ENCODE measurements around the gene MYL6.
A peak's percentile ranks its signal among the peaks of the same experiment; 100 is the strongest.

MYL6 gene

GRCh38 chr12:56130876-56131275 is 27.3 kb upstream of the MYL6 start:
- peaks cover 52% of the 10 kb centered on the region for H3K36me3 ChIP-seq (ENCODE audit: insufficient read depth, low read length)
- peaks cover 30% of the 10 kb centered on the region for H3K4me1 ChIP-seq (ENCODE audit: insufficient read depth, low read length)
- no peak overlapping the region for H3K4me3 ChIP-seq (ENCODE audit: low read depth in 1 of 2, low read length in 2 of 2)
- no peak overlapping the region for H3K9ac ChIP-seq (ENCODE audit: low read length)
- H3K9me3 ChIP-seq (ENCODE audit: low read length) = no peaks in the 10 kb centered on the region
- no peak overlapping the region for H3K27ac ChIP-seq (ENCODE audit: low read depth, low read length)
- H3K27me3 ChIP-seq (ENCODE audit: control insufficient read depth in 1 of 2, insufficient read depth in 2 of 2, low read length in 2 of 2) = no peaks in the 10 kb centered on the region

GRCh38 chr12:56134897-56135296 is 23.3 kb upstream of the MYL6 start:
- Histone ChIP-seq H3K4me3 (ENCODE audit: low read depth in 1 of 2, low read length in 2 of 2) (no peak overlapping the region), H3K27ac (ENCODE audit: low read depth, low read length) (no peak overlapping the region), H3K27me3 (ENCODE audit: control insufficient read depth in 1 of 2, insufficient read depth in 2 of 2, low read length in 2 of 2) (no peaks in the 10 kb centered on the region), H3K9me3 (ENCODE audit: low read length) (no peaks in the 10 kb centered on the region), H3K9ac (ENCODE audit: low read length) (no peak overlapping the region), H3K4me1 (ENCODE audit: insufficient read depth, low read length) (peaks cover 9% of the 10 kb centered on the region), H3K36me3 (ENCODE audit: insufficient read depth, low read length) (peaks cover 88% of the 10 kb centered on the region)

- Histone ChIP-seq H3K9me3 (ENCODE audit: low read length) (no peaks in the 10 kb centered on the region), H3K27ac (ENCODE audit: low read depth, low read length) (no peak overlapping the region), H3K4me3 (ENCODE audit: low read depth in 1 of 2, low read length in 2 of 2) (no peak overlapping the region), H3K27me3 (ENCODE audit: control insufficient read depth in 1 of 2, insufficient read depth in 2 of 2, low read length in 2 of 2) (no peaks in the 10 kb centered on the region), H3K9ac (ENCODE audit: low read length) (no peak overlapping the region), H3K4me1 (ENCODE audit: insufficient read depth, low read length) (no peaks in the 10 kb centered on the region), H3K36me3 (ENCODE audit: insufficient read depth, low read length) (peaks cover 88% of the 10 kb centered on the region)
Observed at GRCh38 chr12:56137853-56138571, 20.1 kb upstream of the MYL6 start.

GRCh38 chr12:56141946-56142784 is 16.0 kb upstream of the MYL6 start:
- no peak overlapping the region for H3K9ac ChIP-seq (ENCODE audit: low read length)
- H3K27ac ChIP-seq (ENCODE audit: low read depth, low read length) = no peak overlapping the region
- no peaks in the 10 kb centered on the region for H3K9me3 ChIP-seq (ENCODE audit: low read length)
- H3K36me3 ChIP-seq (ENCODE audit: insufficient read depth, low read length) = peaks cover 68% of the 10 kb centered on the region
- H3K27me3 ChIP-seq (ENCODE audit: control insufficient read depth in 1 of 2, insufficient read depth in 2 of 2, low read length in 2 of 2) = no peaks in the 10 kb centered on the region
- H3K4me3 ChIP-seq (ENCODE audit: low read depth in 1 of 2, low read length in 2 of 2) = no peak overlapping the region
- no peaks in the 10 kb centered on the region for H3K4me1 ChIP-seq (ENCODE audit: insufficient read depth, low read length)

GRCh38 chr12:56143217-56143616 is 14.9 kb upstream of the MYL6 start:
- Histone ChIP-seq H3K4me3 (ENCODE audit: low read depth in 1 of 2, low read length in 2 of 2) (no peak overlapping the region), H3K27me3 (ENCODE audit: control insufficient read depth in 1 of 2, insufficient read depth in 2 of 2, low read length in 2 of 2) (no peaks in the 10 kb centered on the region), H3K9me3 (ENCODE audit: low read length) (no peaks in the 10 kb centered on the region), H3K27ac (ENCODE audit: low read depth, low read length) (no peak overlapping the region), H3K36me3 (ENCODE audit: insufficient read depth, low read length) (peaks cover 58% of the 10 kb centered on the region), H3K9ac (ENCODE audit: low read length) (no peak overlapping the region), H3K4me1 (ENCODE audit: insufficient read depth, low read length) (no peaks in the 10 kb centered on the region)

- Histone ChIP-seq H3K27me3 (ENCODE audit: control insufficient read depth in 1 of 2, insufficient read depth in 2 of 2, low read length in 2 of 2) (no peaks in the 10 kb centered on the region), H3K36me3 (ENCODE audit: insufficient read depth, low read length) (peaks cover 51% of the 10 kb centered on the region), H3K4me3 (ENCODE audit: low read depth in 1 of 2, low read length in 2 of 2) (no peak overlapping the region), H3K9ac (ENCODE audit: low read length) (no peak overlapping the region), H3K27ac (ENCODE audit: low read depth, low read length) (no peak overlapping the region), H3K9me3 (ENCODE audit: low read length) (no peaks in the 10 kb centered on the region), H3K4me1 (ENCODE audit: insufficient read depth, low read length) (no peaks in the 10 kb centered on the region)
Observed at GRCh38 chr12:56143870-56144269, 14.3 kb upstream of the MYL6 start.

GRCh38 chr12:56145217-56145616 is 12.9 kb upstream of the MYL6 start:
- Histone ChIP-seq H3K4me3 (ENCODE audit: low read depth in 1 of 2, low read length in 2 of 2) (no peak overlapping the region), H3K4me1 (ENCODE audit: insufficient read depth, low read length) (no peaks in the 10 kb centered on the region), H3K36me3 (ENCODE audit: insufficient read depth, low read length) (peaks cover 42% of the 10 kb centered on the region), H3K9ac (ENCODE audit: low read length) (no peak overlapping the region), H3K9me3 (ENCODE audit: low read length) (no peaks in the 10 kb centered on the region), H3K27me3 (ENCODE audit: control insufficient read depth in 1 of 2, insufficient read depth in 2 of 2, low read length in 2 of 2) (no peaks in the 10 kb centered on the region), H3K27ac (ENCODE audit: low read depth, low read length) (no peak overlapping the region)

- no peak overlapping the region for H3K4me3 ChIP-seq (ENCODE audit: low read depth in 1 of 2, low read length in 2 of 2)
- H3K36me3 ChIP-seq (ENCODE audit: insufficient read depth, low read length) = peaks cover 30% of the 10 kb centered on the region
- H3K27me3 ChIP-seq (ENCODE audit: control insufficient read depth in 1 of 2, insufficient read depth in 2 of 2, low read length in 2 of 2) = no peaks in the 10 kb centered on the region
- no peak overlapping the region for H3K9ac ChIP-seq (ENCODE audit: low read length)
- H3K4me1 ChIP-seq (ENCODE audit: insufficient read depth, low read length) = peaks cover 6% of the 10 kb centered on the region
- H3K27ac ChIP-seq (ENCODE audit: low read depth, low read length) = no peak overlapping the region
- H3K9me3 ChIP-seq (ENCODE audit: low read length) = no peaks in the 10 kb centered on the region
Observed at GRCh38 chr12:56146492-56147460, 11.4 kb upstream of the MYL6 start.

- H3K9me3 ChIP-seq (ENCODE audit: low read length) = no peaks in the 10 kb centered on the region
- H3K9ac ChIP-seq (ENCODE audit: low read length) = no peak overlapping the region
- H3K27ac ChIP-seq (ENCODE audit: low read depth, low read length) = no peak overlapping the region
- H3K4me1 ChIP-seq (ENCODE audit: insufficient read depth, low read length) = peaks cover 16% of the 10 kb centered on the region
- H3K4me3 ChIP-seq (ENCODE audit: low read depth in 1 of 2, low read length in 2 of 2) = no peak overlapping the region
- no peaks in the 10 kb centered on the region for H3K36me3 ChIP-seq (ENCODE audit: insufficient read depth, low read length)
- H3K27me3 ChIP-seq (ENCODE audit: control insufficient read depth in 1 of 2, insufficient read depth in 2 of 2, low read length in 2 of 2) = no peaks in the 10 kb centered on the region
Observed at GRCh38 chr12:56150563-56150962, 7.6 kb upstream of the MYL6 start.

- Histone ChIP-seq H3K27me3 (ENCODE audit: control insufficient read depth in 1 of 2, insufficient read depth in 2 of 2, low read length in 2 of 2) (no peaks in the 10 kb centered on the region), H3K27ac (ENCODE audit: low read depth, low read length) (peak overlapping the region; percentile 75), H3K4me1 (ENCODE audit: insufficient read depth, low read length) (peaks cover 16% of the 10 kb centered on the region), H3K9me3 (ENCODE audit: low read length) (no peaks in the 10 kb centered on the region), H3K4me3 (ENCODE audit: low read depth in 1 of 2, low read length in 2 of 2) (peak overlapping the region; percentile 45 to 93), H3K9ac (ENCODE audit: low read length) (peak overlapping the region; percentile 82), H3K36me3 (ENCODE audit: insufficient read depth, low read length) (no peaks in the 10 kb centered on the region)
Observed at GRCh38 chr12:56151672-56152131, 6.5 kb upstream of the MYL6 start.

All from muscle layer of colon (tissue), 2 donors.